WTC11 (cell line): ENCODE measurements around the gene COPZ2. TPM values are rescaled to one million over a fixed set of nuclear protein-coding genes. Genes with fewer than 3 reads are reported as not detected.

Experiments
- ATAC-seq: fragments of 200-7000 bp; cut with Tn5 transposase; 2 replicates; pipeline ENCODE4 v1.10.0; 2021; ENCODE audit warnings: mild to moderate bottlenecking, moderate library complexity
- CTCF ChIA-PET: fragments of 300-600 bp; sonication (Branson Sonifier 250); formaldehyde crosslinking; loops from one replicate; lab custom pipeline; 2021; ENCODE audit warnings: antibody characterized with exemption; lab: Charles Lee
- POLR2A ChIA-PET: fragments of 350-600 bp; sonication (Branson Sonifier 250); formaldehyde crosslinking; loops from one replicate; lab custom pipeline; 2021; ENCODE audit warnings: antibody characterized with exemption; lab: Charles Lee
- DNase-seq: peaks from one replicate; pipeline ENCODE4 v3.0.0; 2021; ENCODE audit warnings: low spot score
- H3K27ac Mint-ChIP-seq: 2 replicates; pipeline ENCODE4 v1.8.0; 2021; ENCODE audit warnings: mixed read lengths
- H3K27me3 Mint-ChIP-seq: 2 replicates; pipeline ENCODE4 v1.8.0; 2021; ENCODE audit warnings: low read depth, mild to moderate bottlenecking, moderate library complexity, mixed read lengths
- H3K36me3 Mint-ChIP-seq: 2 replicates; pipeline ENCODE4 v1.8.0; 2021; ENCODE audit warnings: mixed read lengths
- H3K4me1 Mint-ChIP-seq: 2 replicates; pipeline ENCODE4 v1.8.0; 2022; ENCODE audit warnings: mixed read lengths
- H3K4me3 Mint-ChIP-seq: 2 replicates; pipeline ENCODE4 v1.8.0; 2021; ENCODE audit warnings: mild to moderate bottlenecking, moderate library complexity, mixed read lengths
- H3K9me3 Mint-ChIP-seq: 2 replicates; pipeline ENCODE4 v1.8.0; 2021; ENCODE audit warnings: mixed read lengths
- ATF1 ChIP-seq: sonication (generic); formaldehyde crosslinking; IDR thresholded peaks from 2 replicates; pipeline ENCODE4 v1.8.1; 2023; ENCODE audit warnings: mild to moderate bottlenecking, moderate library complexity, missing genetic modification reagents
- CBFB ChIP-seq: sonication (generic); formaldehyde crosslinking; IDR thresholded peaks from 2 replicates; pipeline ENCODE4 v1.8.1; 2022; ENCODE audit warnings: mild to moderate bottlenecking, low read depth, missing genetic modification reagents
- CREB1 ChIP-seq: sonication (generic); formaldehyde crosslinking; IDR thresholded peaks from 2 replicates; pipeline ENCODE4 v1.8.0; 2023; ENCODE audit warnings: mild to moderate bottlenecking, missing genetic modification reagents
- EMX1 ChIP-seq: fragments of 250-450 bp; sonication (Bioruptor Pico); IDR thresholded peaks from 2 replicates; pipeline ENCODE4 v1.8.0; 2021; ENCODE audit warnings: mild to moderate bottlenecking
- ESRRA ChIP-seq: sonication (generic); formaldehyde crosslinking; IDR thresholded peaks from 2 replicates; pipeline ENCODE4 v1.8.1; 2022; ENCODE audit warnings: mild to moderate bottlenecking, missing genetic modification reagents, borderline replicate concordance
- FOXJ3 ChIP-seq: sonication (generic); formaldehyde crosslinking; IDR thresholded peaks from 2 replicates; pipeline ENCODE4 v1.9.0; 2021; ENCODE audit warnings: missing genetic modification reagents, mild to moderate bottlenecking, borderline replicate concordance
- FOXK1 ChIP-seq: sonication (generic); formaldehyde crosslinking; IDR thresholded peaks from 2 replicates; pipeline ENCODE4 v1.8.0; 2022; ENCODE audit warnings: mild to moderate bottlenecking, moderate library complexity, missing genetic modification reagents
- FOXP1 ChIP-seq: sonication (generic); formaldehyde crosslinking; IDR thresholded peaks from 2 replicates; pipeline ENCODE4 v1.8.0; 2022; ENCODE audit warnings: missing genetic modification reagents, mild to moderate bottlenecking, moderate library complexity, borderline replicate concordance
- IRF2 ChIP-seq: sonication (generic); formaldehyde crosslinking; IDR thresholded peaks from 2 replicates; pipeline ENCODE4 v1.8.0; 2022; ENCODE audit warnings: low read depth, missing genetic modification reagents, borderline replicate concordance
- MXD4 ChIP-seq: fragments of 250-450 bp; sonication (Bioruptor Pico); IDR thresholded peaks from 2 replicates; pipeline ENCODE4 v1.8.0; 2021; ENCODE audit warnings: mild to moderate bottlenecking, moderate library complexity, borderline replicate concordance
- NR2C2 ChIP-seq: sonication (generic); formaldehyde crosslinking; IDR thresholded peaks from 2 replicates; pipeline ENCODE4 v1.8.0; 2022; ENCODE audit warnings: mild to moderate bottlenecking, missing genetic modification reagents
- PREB ChIP-seq: sonication (generic); formaldehyde crosslinking; IDR thresholded peaks from 2 replicates; pipeline ENCODE4 v1.8.1; 2022; ENCODE audit warnings: mild to moderate bottlenecking, missing genetic modification reagents, moderate library complexity, borderline replicate concordance
- RORB ChIP-seq: fragments of 250-450 bp; sonication (Bioruptor Pico); IDR thresholded peaks from 2 replicates; pipeline ENCODE4 v1.9.0; 2021; ENCODE audit warnings: mild to moderate bottlenecking
- TEAD1 ChIP-seq: sonication (generic); formaldehyde crosslinking; IDR thresholded peaks from 2 replicates; pipeline ENCODE4 v1.8.0; 2022; ENCODE audit warnings: mild to moderate bottlenecking, missing genetic modification reagents
- TP53 ChIP-seq: sonication (generic); formaldehyde crosslinking; IDR thresholded peaks from 2 replicates; pipeline ENCODE4 v1.8.1; 2023; ENCODE audit warnings: mild to moderate bottlenecking, missing genetic modification reagents
- ZBTB21 ChIP-seq: sonication (generic); formaldehyde crosslinking; IDR thresholded peaks from 2 replicates; pipeline ENCODE4 v1.8.1; 2023; ENCODE audit warnings: mild to moderate bottlenecking, missing genetic modification reagents, borderline replicate concordance
- ZBTB43 ChIP-seq: sonication (generic); formaldehyde crosslinking; IDR thresholded peaks from 2 replicates; pipeline ENCODE4 v1.8.1; 2023; ENCODE audit warnings: mild to moderate bottlenecking, missing genetic modification reagents
- ZNF281 ChIP-seq: sonication (generic); formaldehyde crosslinking; IDR thresholded peaks from 2 replicates; pipeline ENCODE4 v1.8.0; 2023; ENCODE audit warnings: mild to moderate bottlenecking, missing genetic modification reagents
- ZNF423 ChIP-seq: fragments of 250-450 bp; sonication (Bioruptor Pico); IDR thresholded peaks from 2 replicates; pipeline ENCODE4 v2.1.2; 2022; ENCODE audit warnings: mild to moderate bottlenecking, moderate library complexity
- total RNA-seq: library from RNA; stranded (reverse); gene quantifications from 3 replicates; pipeline ENCODE4 v1.2.3, GENCODE V29; 2021
- TF ChIP-seq, protein P1 (sequence below): sonication (generic); formaldehyde crosslinking; IDR thresholded peaks from 2 replicates; pipeline ENCODE4 v1.8.1; 2023; ENCODE audit warnings: mild to moderate bottlenecking, missing genetic modification reagents
- TF ChIP-seq, protein P2 (sequence below): sonication (generic); formaldehyde crosslinking; IDR thresholded peaks from 2 replicates; pipeline ENCODE4 v1.8.0; 2023; ENCODE audit warnings: missing genetic modification reagents, mild to moderate bottlenecking, borderline replicate concordance

COPZ2 gene
- total RNA-seq, 1 experiment from 2014 or later: 0.44 TPM

DNA sequence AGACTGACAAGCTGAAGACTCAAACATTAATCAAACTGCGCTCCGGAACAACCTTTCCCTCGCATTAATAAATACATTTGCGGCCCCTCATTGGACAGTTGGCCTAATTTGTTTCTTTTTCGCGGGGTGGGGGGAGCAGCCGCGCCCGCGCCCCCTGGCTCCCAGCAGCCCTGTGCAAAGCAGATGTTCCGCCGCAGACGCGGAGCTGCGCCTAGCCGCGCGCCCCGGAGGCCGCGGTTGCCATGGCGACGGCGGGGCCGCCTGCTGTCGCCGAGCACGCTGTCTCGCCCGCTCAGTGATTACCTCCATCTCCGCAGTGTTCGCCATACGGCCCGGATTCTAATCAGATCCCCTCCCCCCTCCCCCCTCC is 25.5 kb downstream of the COPZ2 start (continued):
- TF ChIP-seq ZNF423 (CRISPR knock-in tag) (no peak), CREB1 (CRISPR knock-in tag) (no peak)

DNA sequence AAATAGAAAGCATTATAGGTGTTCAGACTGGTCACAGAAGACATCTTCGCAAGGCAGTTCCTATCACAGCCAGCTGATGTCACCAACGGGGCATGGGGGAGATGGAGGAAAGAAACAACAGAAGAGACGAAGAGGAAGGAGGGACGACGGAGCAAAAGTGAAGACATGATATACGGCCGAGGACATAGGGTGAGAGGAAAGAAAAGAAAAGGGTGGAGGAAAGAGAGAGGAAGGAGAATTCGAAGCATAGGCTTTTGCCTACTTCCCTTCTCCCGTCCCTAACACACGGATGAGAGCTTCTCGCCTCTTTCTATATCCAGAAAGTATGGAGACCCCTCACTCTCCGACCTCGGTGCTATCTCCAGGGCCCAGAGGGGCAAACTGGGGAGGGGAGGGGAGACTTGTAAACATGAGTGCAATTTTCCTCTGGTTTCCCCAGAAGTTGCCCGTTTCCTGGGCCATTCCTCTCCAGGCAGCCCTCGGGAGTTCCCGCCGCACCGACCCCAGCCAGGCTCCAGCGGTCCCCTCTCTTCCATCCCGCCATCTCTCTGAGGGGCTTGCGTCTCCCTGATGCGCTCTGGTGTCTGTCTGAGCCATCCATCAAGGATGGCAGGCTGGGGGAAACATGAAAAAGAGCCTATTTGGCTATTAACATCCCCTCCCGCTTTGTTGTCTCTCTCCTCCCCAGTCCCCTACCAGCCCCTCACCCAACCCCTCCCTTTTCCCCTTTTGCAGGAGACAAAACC is 26.0 kb downstream of the COPZ2 start:
- DNase-seq: peak; percentile 59
- H3K27ac Mint-ChIP-seq: no peak overlapping the region
- CTCF ChIA-PET: interaction anchor here (0.6 to 12.8 kb wide), 36 partner anchors 9 to 190 kb away, joined by 3 to 242 read pairs (median 6); partner anchors contain the start of genes CDK5RAP3, LRRC46, MRPL10 and NFE2L1
- no peaks in the 10 kb centered on the region; the same call in 1 of the 2 replicates for H3K9me3 Mint-ChIP-seq
- H3K36me3 Mint-ChIP-seq: no peaks in the 10 kb centered on the region
- peaks cover 23% of the 10 kb centered on the region for H3K4me1 Mint-ChIP-seq
- POLR2A ChIA-PET: interaction anchor here (0.6 to 1.0 kb wide), 4 partner anchors 8 to 673 kb away, joined by 3 to 9 read pairs (median 5); no protein-coding TSS in a partner anchor
- TF ChIP-seq EMX1 (CRISPR knock-in tag) (no peak), TEAD1 (CRISPR knock-in tag) (0 out of 2 replicates have a peak, but pooled peaks have one; percentile 1), IRF2 (CRISPR knock-in tag) (no peak), CBFB (CRISPR knock-in tag) (0 out of 2 replicates have a peak, but pooled peaks have one; percentile 33), TP53 (CRISPR knock-in tag) (0 out of 2 replicates have a peak, but pooled peaks have one; percentile 58)
- TF ChIP-seq, all 79 proteins: peak for 3
- peak overlapping the region; percentile 88 for H3K4me3 Mint-ChIP-seq
- ATAC-seq: peak; percentile 79
- H3K27me3 Mint-ChIP-seq: peaks cover 26% of the 10 kb centered on the region

GRCh38 chr17:48010193-48010592 is 27.4 kb downstream of the COPZ2 start:
- Mint-ChIP-seq H3K36me3 (no peaks in the 10 kb centered on the region), H3K9me3 (no peaks in the 10 kb centered on the region; the same call in 1 of the 2 replicates), H3K27me3 (peaks cover 26% of the 10 kb centered on the region), H3K4me3 (no peak overlapping the region), H3K4me1 (peaks cover 31% of the 10 kb centered on the region), H3K27ac (no peak overlapping the region)
- no peak for ATAC-seq
- CTCF ChIA-PET: interaction anchor here (1.2 to 12.8 kb wide), 10 partner anchors 9 to 169 kb away, joined by 3 to 242 read pairs (median 10); partner anchors contain the start of genes CDK5RAP3 and SCRN2
- POLR2A ChIA-PET: interaction anchor here (0.7 kb wide), 1 partner anchor 44 kb away, joined by 3 read pairs; no protein-coding TSS in a partner anchor
- DNase-seq: no peak
- TF ChIP-seq ESRRA (no peak), MXD4 (CRISPR knock-in tag) (no peak), NR2C2 (CRISPR knock-in tag) (no peak), ZNF281 (no peak), ZBTB43 (no peak), FOXP1 (CRISPR knock-in tag) (no peak), FOXJ3 (CRISPR knock-in tag) (no peak), RORB (CRISPR knock-in tag) (no peak), FOXK1 (CRISPR knock-in tag) (no peak), ZBTB21 (CRISPR knock-in tag) (no peak), PREB (CRISPR knock-in tag) (no peak), EMX1 (CRISPR knock-in tag) (no peak), ATF1 (CRISPR knock-in tag) (no peak)
- TF ChIP-seq, protein P1, sequence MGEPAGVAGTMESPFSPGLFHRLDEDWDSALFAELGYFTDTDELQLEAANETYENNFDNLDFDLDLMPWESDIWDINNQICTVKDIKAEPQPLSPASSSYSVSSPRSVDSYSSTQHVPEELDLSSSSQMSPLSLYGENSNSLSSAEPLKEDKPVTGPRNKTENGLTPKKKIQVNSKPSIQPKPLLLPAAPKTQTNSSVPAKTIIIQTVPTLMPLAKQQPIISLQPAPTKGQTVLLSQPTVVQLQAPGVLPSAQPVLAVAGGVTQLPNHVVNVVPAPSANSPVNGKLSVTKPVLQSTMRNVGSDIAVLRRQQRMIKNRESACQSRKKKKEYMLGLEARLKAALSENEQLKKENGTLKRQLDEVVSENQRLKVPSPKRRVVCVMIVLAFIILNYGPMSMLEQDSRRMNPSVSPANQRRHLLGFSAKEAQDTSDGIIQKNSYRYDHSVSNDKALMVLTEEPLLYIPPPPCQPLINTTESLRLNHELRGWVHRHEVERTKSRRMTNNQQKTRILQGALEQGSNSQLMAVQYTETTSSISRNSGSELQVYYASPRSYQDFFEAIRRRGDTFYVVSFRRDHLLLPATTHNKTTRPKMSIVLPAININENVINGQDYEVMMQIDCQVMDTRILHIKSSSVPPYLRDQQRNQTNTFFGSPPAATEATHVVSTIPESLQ (CRISPR knock-in tag): no peak
- TF ChIP-seq, protein P2, sequence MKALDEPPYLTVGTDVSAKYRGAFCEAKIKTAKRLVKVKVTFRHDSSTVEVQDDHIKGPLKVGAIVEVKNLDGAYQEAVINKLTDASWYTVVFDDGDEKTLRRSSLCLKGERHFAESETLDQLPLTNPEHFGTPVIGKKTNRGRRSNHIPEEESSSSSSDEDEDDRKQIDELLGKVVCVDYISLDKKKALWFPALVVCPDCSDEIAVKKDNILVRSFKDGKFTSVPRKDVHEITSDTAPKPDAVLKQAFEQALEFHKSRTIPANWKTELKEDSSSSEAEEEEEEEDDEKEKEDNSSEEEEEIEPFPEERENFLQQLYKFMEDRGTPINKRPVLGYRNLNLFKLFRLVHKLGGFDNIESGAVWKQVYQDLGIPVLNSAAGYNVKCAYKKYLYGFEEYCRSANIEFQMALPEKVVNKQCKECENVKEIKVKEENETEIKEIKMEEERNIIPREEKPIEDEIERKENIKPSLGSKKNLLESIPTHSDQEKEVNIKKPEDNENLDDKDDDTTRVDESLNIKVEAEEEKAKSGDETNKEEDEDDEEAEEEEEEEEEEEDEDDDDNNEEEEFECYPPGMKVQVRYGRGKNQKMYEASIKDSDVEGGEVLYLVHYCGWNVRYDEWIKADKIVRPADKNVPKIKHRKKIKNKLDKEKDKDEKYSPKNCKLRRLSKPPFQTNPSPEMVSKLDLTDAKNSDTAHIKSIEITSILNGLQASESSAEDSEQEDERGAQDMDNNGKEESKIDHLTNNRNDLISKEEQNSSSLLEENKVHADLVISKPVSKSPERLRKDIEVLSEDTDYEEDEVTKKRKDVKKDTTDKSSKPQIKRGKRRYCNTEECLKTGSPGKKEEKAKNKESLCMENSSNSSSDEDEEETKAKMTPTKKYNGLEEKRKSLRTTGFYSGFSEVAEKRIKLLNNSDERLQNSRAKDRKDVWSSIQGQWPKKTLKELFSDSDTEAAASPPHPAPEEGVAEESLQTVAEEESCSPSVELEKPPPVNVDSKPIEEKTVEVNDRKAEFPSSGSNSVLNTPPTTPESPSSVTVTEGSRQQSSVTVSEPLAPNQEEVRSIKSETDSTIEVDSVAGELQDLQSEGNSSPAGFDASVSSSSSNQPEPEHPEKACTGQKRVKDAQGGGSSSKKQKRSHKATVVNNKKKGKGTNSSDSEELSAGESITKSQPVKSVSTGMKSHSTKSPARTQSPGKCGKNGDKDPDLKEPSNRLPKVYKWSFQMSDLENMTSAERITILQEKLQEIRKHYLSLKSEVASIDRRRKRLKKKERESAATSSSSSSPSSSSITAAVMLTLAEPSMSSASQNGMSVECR (CRISPR knock-in tag): no peak
